Measurements from ENCODE around the gene UST.
"Not testable (repeated sequence)": the region's sequence is repeated elsewhere in the genome, so short reads cannot be mapped to it uniquely, and the experiment has no call there.

UST gene

GRCh38 chr6:149033454-149033853 lies 286.6 kb downstream of the UST start:
- no peak overlapping the region for H3K4me3 ChIP-seq (ENCODE audit: insufficient read depth, low read length, poor library complexity, severe bottlenecking)
- H3K27me3 ChIP-seq (ENCODE audit: low read length): no peaks in the 10 kb centered on the region
- no peaks in the 10 kb centered on the region for H3F3A ChIP-seq (ENCODE audit: insufficient read depth)
- TF ChIP-seq, protein P1, sequence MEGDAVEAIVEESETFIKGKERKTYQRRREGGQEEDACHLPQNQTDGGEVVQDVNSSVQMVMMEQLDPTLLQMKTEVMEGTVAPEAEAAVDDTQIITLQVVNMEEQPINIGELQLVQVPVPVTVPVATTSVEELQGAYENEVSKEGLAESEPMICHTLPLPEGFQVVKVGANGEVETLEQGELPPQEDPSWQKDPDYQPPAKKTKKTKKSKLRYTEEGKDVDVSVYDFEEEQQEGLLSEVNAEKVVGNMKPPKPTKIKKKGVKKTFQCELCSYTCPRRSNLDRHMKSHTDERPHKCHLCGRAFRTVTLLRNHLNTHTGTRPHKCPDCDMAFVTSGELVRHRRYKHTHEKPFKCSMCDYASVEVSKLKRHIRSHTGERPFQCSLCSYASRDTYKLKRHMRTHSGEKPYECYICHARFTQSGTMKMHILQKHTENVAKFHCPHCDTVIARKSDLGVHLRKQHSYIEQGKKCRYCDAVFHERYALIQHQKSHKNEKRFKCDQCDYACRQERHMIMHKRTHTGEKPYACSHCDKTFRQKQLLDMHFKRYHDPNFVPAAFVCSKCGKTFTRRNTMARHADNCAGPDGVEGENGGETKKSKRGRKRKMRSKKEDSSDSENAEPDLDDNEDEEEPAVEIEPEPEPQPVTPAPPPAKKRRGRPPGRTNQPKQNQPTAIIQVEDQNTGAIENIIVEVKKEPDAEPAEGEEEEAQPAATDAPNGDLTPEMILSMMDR (IDR thresholded peaks at IDR 0.05; ENCODE audit: insufficient read depth, low read length, poor library complexity, severe bottlenecking): no peak
- TF ChIP-seq EZH2phosphoT487 (conservative IDR thresholded peaks at IDR 0.05; ENCODE audit: low read length): no peak
- H3K4me2 ChIP-seq (ENCODE audit: low read depth, low read length, poor library complexity, severe bottlenecking): no peak overlapping the region
- H2AFZ ChIP-seq (ENCODE audit: low read depth, low read length, severe bottlenecking): no peak overlapping the region
- no peaks in the 10 kb centered on the region for H4K20me1 ChIP-seq (ENCODE audit: low read depth, low read length)
- H3K27ac ChIP-seq (ENCODE audit: low read depth, low read length): no peak overlapping the region
- H3K79me2 ChIP-seq (ENCODE audit: insufficient read depth, low read length): no peaks in the 10 kb centered on the region
- H3K9ac ChIP-seq (ENCODE audit: low read length): no peak overlapping the region
- H3K9me3 ChIP-seq (ENCODE audit: insufficient read depth, low read length): no peaks in the 10 kb centered on the region
- no peaks in the 10 kb centered on the region for H3K9me2 ChIP-seq (replicated peaks; ENCODE audit: insufficient read depth, low read length)
- no peaks in the 10 kb centered on the region for H3K36me3 ChIP-seq (ENCODE audit: low read length)

DNA sequence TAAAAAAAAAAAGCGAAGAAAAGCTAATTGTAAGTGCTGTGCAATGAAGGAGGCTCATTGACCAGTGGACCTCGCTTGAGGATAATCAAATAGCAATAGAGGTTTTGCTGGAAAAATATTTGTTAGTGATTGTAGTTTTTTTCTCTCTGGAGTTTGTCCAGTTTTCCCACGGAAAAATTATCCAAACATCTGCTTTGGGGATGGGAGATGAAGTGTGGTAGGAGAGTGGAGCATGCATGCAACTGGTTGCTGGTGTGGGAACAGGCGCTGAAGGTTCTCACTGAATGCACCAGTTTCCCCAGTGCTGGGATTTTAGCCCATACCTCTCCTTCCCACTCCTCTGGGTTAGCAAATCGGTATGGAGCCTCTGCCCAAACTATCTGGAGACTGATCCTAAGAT lies 288.9 kb downstream of the UST start:
- H4K20me1 ChIP-seq (ENCODE audit: low read depth, low read length): no peaks in the 10 kb centered on the region
- H3K27me3 ChIP-seq (ENCODE audit: low read length): no peaks in the 10 kb centered on the region
- H3K9ac ChIP-seq (ENCODE audit: low read length): no peak overlapping the region
- H3K9me2 ChIP-seq (replicated peaks; ENCODE audit: insufficient read depth, low read length): no peaks in the 10 kb centered on the region
- TF ChIP-seq, protein P1 (IDR thresholded peaks at IDR 0.05; ENCODE audit: insufficient read depth, low read length, poor library complexity, severe bottlenecking): no peak
- TF ChIP-seq EZH2phosphoT487 (conservative IDR thresholded peaks at IDR 0.05; ENCODE audit: low read length): no peak
- no peaks in the 10 kb centered on the region for H3K79me2 ChIP-seq (ENCODE audit: insufficient read depth, low read length)
- H2AFZ ChIP-seq (ENCODE audit: low read depth, low read length, severe bottlenecking): no peak overlapping the region
- H3K4me2 ChIP-seq (ENCODE audit: low read depth, low read length, poor library complexity, severe bottlenecking): no peak overlapping the region
- no peaks in the 10 kb centered on the region for H3K36me3 ChIP-seq (ENCODE audit: low read length)
- H3K9me3 ChIP-seq (ENCODE audit: insufficient read depth, low read length): no peaks in the 10 kb centered on the region
- no peak overlapping the region for H3K4me3 ChIP-seq (ENCODE audit: insufficient read depth, low read length, poor library complexity, severe bottlenecking)
- H3F3A ChIP-seq (ENCODE audit: insufficient read depth): no peaks in the 10 kb centered on the region
- H3K27ac ChIP-seq (ENCODE audit: low read depth, low read length): no peak overlapping the region

DNA sequence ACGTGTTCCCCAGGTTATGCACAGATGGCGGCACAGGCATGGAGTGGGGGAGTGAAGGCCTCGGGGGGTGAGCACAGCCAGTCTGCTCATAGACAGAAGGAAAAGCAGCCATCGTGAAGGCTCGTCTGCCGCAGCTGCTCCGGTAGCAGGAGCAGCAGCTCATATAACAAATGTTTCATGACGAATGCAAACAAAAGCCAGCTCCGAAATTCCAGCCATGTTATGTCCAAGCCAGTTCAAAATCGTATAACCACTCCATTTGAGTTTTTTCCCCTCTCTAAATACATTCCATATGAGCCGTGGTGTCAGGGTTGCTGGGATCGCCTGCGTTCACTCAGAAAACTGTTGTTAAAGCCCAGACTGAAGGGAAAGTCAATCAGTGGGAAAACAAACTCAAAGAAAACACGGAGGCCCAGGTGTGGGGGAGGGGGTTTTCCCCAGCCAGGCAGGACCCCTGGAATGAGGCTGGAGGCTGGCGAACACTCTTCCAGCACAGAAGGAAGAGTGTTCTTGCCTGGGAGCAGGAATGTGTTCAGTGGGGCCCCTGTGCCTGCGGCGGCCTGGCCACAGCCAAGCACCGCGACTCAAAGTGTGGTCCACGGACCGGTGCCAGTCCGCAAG lies 290.3 kb downstream of the UST start:
- Histone ChIP-seq H3K9me2 (replicated peaks; ENCODE audit: insufficient read depth, low read length) (no peaks in the 10 kb centered on the region), H3K36me3 (ENCODE audit: low read length) (no peaks in the 10 kb centered on the region), H2AFZ (ENCODE audit: low read depth, low read length, severe bottlenecking) (no peak overlapping the region), H4K20me1 (ENCODE audit: low read depth, low read length) (no peaks in the 10 kb centered on the region), H3K9me3 (ENCODE audit: insufficient read depth, low read length) (no peaks in the 10 kb centered on the region), H3F3A (ENCODE audit: insufficient read depth) (no peaks in the 10 kb centered on the region), H3K27ac (ENCODE audit: low read depth, low read length) (no peak overlapping the region), H3K27me3 (ENCODE audit: low read length) (no peaks in the 10 kb centered on the region), H3K4me2 (ENCODE audit: low read depth, low read length, poor library complexity, severe bottlenecking) (no peak overlapping the region), H3K79me2 (ENCODE audit: insufficient read depth, low read length) (no peaks in the 10 kb centered on the region), H3K9ac (ENCODE audit: low read length) (no peak overlapping the region), H3K4me3 (ENCODE audit: insufficient read depth, low read length, poor library complexity, severe bottlenecking) (no peak overlapping the region)
- TF ChIP-seq EZH2phosphoT487 (conservative IDR thresholded peaks at IDR 0.05; ENCODE audit: low read length): no peak
- TF ChIP-seq, protein P1 (IDR thresholded peaks at IDR 0.05; ENCODE audit: insufficient read depth, low read length, poor library complexity, severe bottlenecking): no peak

- not testable (repeated sequence) for H3K9ac ChIP-seq (ENCODE audit: low read length); H3K36me3 ChIP-seq (ENCODE audit: low read length); H3K4me2 ChIP-seq (ENCODE audit: low read depth, low read length, poor library complexity, severe bottlenecking); H2AFZ ChIP-seq (ENCODE audit: low read depth, low read length, severe bottlenecking); H3K9me3 ChIP-seq (ENCODE audit: insufficient read depth, low read length); H3K4me3 ChIP-seq (ENCODE audit: insufficient read depth, low read length, poor library complexity, severe bottlenecking); H3K9me2 ChIP-seq (replicated peaks; ENCODE audit: insufficient read depth, low read length); H4K20me1 ChIP-seq (ENCODE audit: low read depth, low read length); H3K79me2 ChIP-seq (ENCODE audit: insufficient read depth, low read length); H3K27ac ChIP-seq (ENCODE audit: low read depth, low read length); H3F3A ChIP-seq (ENCODE audit: insufficient read depth); H3K27me3 ChIP-seq (ENCODE audit: low read length)
These were observed 292.2 kb downstream of the UST start for GRCh38 chr6:149039025-149039424.

Data from SU-DHL-6 (cell line).